HG03378 (cell line): ENCODE results near the gene BRINP2.

Source experiments
- ATAC-seq: cut with Tn5 transposase; IDR thresholded peaks from one replicate; pipeline ENCODE4 v1.9.1; 2021; ENCODE audit warnings: mild to moderate bottlenecking, moderate library complexity; ENCODE audit not compliant: unreplicated experiment

The BRINP2 gene

DNA sequence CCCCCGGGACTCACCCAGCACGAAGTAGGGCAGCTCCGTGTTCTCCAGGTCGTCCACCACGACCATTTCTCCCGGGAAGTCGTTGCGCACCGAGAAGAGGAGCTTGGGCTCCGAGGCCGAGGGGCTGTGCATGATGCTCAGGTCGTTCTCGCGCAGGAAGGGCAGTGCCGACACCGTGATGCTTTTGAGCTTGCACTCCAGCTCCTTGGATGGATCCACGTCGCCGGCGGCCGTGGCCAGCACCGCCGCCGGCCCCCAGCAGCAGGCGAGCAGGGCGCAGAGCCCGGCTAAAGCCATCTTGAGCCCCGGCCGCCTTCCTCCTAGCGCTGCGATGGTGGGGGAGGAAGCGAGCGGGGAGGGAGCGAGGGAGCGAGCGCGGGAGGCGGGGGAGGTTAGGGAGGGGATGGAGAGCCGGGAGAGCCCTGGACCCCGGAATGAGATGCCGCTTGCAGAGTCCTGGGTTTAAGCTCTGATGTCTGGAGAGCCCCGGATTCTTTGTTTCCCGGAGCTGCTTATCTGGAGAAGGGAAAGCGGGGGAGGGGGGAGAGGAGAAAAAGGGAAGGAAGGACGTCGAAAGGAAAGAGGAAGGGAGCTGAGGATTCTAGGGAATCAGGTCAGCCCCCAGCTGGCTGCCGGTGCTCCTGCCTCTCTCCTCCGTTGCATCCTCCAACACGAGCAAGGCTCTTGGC is 6.2 kb upstream of the BRINP2 start, which contains the start of gene ASTN1:
TSS of gene ASTN1 (minus strand) at position 333 of the 689 bp plus-strand sequence. CDS start at position 297, 36 bp downstream.
- ATAC-seq: no peak

GRCh38 chr1:177165069-177165439 is 5.7 kb upstream of the BRINP2 start:
- ATAC-seq: no peak

DNA sequence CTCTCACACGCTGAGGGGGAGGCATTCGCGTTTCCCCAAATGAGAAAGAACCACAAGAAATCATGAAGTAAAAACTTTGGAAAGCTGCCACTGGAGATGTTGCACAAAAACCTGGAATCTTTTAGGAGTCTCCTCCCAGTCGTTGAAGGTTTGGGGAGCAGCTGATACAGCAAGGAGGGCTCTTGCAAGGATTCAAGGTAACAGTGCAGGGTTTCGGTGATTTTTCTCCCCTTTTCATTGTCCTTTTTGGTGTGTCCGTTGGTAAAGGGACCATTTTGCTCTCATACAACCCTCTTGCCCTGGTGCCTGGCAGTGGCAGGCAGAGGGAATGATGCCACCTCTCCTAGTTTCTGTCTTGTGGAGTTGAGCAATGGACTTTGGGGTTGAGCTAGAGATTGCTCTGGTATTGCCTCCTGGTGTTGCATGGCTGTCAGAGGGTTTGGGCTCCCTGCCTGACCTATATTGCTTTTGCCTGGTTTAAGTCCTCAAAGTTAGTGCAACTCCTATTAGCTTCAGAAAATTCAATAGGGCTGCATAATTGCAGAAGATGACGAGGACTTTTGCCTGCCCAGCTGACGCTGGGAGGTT is 872 bp downstream of the BRINP2 start:
- ATAC-seq: no peak

DNA sequence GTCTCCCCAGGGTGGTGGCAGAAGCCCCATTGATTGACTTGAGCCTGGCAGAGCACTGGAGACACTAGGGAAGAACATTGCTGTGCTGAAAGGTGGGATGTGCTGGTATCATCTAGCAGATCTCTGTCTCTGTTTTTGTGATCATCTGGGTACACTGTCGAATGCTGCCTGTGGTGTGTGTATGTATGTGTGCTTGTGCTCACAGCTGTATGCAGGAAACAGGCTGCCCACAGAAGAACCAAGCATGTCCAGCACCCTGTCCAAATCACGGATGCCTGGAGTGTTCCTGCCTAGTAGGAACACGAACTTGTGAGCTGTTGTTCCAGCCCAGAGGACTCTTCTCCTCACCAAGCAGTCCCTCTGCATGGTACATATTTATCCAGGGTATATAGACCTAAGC is 1.5 kb downstream of the BRINP2 start:
- ATAC-seq: no peak

GRCh38 chr1:177172866-177173265 is 2.1 kb downstream of the BRINP2 start:
- no peak for ATAC-seq

DNA sequence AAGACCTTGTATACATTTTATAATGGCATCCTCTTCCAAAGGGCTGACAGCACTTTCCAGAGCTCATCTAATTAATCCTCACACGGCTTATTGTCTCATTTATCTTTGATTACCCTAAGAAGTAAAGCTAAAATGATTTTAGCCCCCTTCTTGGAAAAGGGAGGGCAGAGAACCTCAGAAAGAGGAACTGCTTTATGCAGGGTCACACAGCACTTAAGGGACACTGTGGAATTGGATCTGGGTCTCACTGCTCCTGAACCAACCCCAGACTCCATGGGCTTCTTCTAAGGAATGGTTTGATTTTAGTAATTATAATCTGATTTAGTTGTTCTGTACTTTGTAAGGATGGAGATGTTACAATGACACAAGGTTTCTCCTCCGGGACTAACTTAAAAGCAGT is 3.2 kb downstream of the BRINP2 start:
- no peak for ATAC-seq

- no peak for ATAC-seq
Measured at GRCh38 chr1:177174921-177175634, 4.3 kb downstream of the BRINP2 start.

- no peak for ATAC-seq
Measured at GRCh38 chr1:177181280-177181630, 10.5 kb downstream of the BRINP2 start.

- peak; percentile 85 for ATAC-seq
Measured at GRCh38 chr1:177181631-177182291, 11.0 kb downstream of the BRINP2 start.

GRCh38 chr1:177183836-177184235 is 13.1 kb downstream of the BRINP2 start:
- no peak for ATAC-seq

GRCh38 chr1:177185209-177185608 is 14.5 kb downstream of the BRINP2 start:
- ATAC-seq: no peak

GRCh38 chr1:177186639-177187038 is 15.9 kb downstream of the BRINP2 start:
- no peak for ATAC-seq

DNA sequence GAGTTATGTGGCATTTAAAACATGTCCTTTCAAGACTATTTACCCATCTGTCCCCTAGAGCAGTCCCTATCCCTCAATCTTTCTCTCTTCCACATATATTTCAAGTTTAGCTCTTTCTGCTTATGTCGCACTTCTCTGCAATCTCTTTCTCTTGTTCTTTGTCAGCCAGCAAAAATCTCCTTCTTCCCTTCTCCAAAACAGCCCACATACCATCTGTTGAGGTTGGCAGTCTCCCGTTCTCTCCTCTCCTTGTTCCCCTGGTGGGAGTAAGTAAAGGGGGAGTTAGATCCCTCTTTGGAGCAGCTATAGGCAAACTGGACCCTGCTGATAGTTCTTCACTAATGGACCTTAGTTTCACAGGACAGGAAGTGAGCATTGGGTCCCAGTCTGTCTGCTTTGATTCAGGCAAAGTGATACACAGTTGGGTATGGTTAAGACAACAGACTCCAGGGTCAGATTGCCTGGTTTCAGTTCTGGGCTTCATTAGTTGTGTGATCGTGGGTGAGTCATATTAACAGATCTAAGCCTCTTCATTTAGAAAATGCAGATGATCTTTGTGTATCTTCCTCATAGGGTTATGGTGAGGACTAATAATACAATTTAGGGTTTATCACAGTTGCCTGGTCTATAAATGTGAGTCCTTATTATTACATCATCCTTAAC is 19.7 kb downstream of the BRINP2 start:
- ATAC-seq: no peak

GRCh38 chr1:177198243-177198642 is 27.5 kb downstream of the BRINP2 start:
- no peak for ATAC-seq

GRCh38 chr1:177200290-177200689 is 29.5 kb downstream of the BRINP2 start:
- no peak for ATAC-seq

DNA sequence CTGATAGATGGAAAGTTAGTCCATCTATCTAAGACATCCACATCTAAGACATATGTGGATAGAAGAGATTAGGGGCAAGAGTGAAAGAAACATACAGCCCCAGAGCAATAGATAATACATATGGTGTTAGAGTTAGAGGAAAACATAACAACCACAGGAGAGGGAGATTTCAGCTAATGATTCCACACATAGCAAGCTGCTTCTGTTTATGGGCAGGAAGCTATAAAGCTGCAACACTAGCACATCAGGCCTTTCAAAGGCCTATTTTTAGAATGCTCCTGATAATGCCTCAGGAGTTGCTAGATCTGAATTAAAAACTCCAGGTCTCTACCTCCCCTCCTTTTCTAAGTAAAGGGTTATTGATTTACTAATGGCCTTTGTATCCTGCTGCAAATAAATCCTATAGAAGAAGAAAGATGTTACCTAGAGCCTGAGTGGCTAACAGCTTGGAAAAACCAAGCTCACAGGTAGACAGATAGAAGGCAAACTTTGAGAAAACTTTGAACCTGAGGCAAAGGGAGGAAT is 36.1 kb downstream of the BRINP2 start:
- no peak for ATAC-seq

DNA sequence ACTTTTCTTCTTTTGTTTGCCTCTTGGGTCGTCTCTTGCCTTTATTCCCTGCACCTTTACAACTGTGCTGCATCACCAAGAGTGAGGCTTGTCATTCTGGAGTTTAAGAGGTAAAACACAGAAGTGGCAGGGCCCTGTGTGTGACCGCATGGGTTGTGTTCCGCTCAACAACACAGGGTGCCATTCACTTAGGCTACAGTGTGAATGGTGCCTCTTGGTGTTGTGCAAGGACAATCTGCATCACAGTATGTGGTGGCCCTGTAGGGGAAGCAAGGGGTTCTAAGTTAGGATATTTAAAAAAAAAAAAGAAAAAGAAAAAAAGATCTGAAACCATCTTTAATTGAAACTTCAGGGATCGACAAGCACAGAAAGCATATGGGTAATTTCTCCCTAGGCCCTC is 38.2 kb downstream of the BRINP2 start:
- ATAC-seq: no peak

- ATAC-seq: no peak
Measured at GRCh38 chr1:177209357-177209756, 38.6 kb downstream of the BRINP2 start.

- no peak for ATAC-seq
Measured at GRCh38 chr1:177210071-177210470, 39.3 kb downstream of the BRINP2 start.

- ATAC-seq: no peak
Measured at GRCh38 chr1:177211231-177211630, 40.5 kb downstream of the BRINP2 start.
